GM19238 (cell line): ENCODE results near the gene ACSF3.
"Not testable (repeated sequence)": the region's sequence is repeated elsewhere in the genome, so short reads cannot be mapped to it uniquely, and the experiment has no call there.

Source experiments
- DNase-seq: peaks from one replicate; pipeline ENCODE4 v3.0.0; 2011; ENCODE audit warnings: low spot score; ENCODE audit not compliant: insufficient read length

ACSF3 gene

DNA sequence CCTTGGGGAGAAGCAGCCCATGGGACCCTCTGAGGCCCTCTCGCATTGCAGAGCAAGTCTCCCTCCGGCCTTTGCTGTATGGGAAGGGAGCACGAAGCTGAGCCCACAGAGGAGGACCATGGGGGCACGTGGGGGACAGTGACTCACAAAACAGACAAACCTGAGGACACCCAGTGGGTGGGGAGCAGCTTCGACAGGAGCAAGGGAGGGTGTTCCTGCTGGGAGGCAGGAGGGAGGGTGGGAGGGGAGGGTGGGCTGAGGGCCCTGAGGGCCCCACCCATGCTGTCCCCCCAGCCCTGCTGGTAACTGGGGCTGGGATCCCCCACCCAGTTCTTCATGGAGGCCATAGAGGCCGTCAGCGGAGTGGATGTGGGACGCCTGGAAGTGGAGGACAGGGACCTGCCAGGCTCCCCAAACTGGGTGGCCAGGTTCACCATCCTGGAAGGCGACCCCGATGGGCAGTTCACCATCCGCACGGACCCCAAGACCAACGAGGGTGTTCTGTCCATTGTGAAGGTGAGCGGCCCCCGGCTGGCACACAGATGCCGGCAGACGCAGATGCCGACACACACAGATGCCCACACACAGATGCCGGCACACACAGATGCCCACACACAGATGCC lies 94.2 kb downstream of the ACSF3 start:
- no peak for DNase-seq

DNA sequence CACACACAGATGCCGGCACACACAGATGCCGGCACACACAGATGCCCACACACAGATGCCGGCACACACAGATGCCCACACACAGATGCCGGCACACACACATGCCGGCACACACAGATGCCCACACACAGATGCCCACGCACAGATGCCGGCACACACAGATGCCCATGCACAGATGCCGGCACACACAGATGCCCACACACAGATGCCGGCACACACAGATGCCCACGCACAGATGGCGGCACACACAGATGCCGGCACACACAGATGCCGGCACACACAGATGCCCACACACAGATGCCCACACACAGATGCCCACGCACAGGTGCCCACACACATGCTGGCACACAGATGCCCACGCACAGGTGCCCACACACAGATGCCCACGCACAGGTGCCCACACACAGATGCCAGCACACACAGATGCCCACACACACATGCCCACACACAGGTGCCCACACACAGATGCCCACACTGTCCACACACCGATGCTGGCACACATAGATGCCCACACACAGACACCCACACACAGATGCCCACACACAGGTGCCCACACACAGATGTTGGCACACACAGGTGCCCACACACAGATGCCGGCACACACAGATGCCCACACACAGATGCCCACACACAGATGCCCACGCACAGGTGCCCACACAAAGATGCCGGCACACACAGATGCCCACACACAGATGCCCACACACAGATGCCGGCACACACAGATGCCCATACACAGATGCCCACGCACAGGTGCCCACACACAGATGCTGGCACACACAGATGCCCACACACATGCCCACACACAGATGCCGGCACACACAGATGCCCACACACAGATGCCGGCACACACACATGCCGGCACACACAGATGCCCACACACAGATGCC lies 95.1 kb downstream of the ACSF3 start:
- DNase-seq: not testable (repeated sequence)

DNA sequence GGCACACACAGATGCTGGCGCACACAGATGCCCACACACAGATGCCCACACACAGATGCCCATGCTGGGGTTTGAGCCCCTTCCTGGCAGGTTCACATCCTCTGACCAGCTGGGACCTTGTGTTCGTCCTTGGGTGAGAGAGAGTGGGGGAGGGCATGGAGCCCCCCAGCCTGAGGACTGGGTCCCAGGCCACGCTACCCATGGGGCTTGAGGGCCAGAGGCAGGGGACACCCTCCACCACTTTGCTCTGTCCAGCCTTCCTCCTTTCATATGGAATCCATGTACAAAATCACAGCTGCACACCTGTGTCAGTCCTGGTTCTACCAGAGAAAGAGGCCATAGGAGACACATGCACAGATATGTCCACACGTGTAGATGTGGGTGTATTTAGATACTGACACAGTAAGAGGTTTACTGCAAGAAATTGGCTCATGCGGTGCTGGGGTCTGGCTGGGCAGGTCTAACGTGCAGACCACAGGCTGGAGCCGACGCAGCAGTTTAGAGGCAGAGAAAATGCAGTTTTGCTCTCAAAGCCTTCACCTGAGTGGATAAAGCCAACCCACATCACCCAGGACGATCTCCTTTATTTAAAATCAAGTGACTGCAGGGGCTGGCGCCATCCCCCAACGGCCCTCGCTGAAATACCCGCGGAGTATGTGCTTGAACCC lies 95.8 kb downstream of the ACSF3 start:
- no peak for DNase-seq

DNA sequence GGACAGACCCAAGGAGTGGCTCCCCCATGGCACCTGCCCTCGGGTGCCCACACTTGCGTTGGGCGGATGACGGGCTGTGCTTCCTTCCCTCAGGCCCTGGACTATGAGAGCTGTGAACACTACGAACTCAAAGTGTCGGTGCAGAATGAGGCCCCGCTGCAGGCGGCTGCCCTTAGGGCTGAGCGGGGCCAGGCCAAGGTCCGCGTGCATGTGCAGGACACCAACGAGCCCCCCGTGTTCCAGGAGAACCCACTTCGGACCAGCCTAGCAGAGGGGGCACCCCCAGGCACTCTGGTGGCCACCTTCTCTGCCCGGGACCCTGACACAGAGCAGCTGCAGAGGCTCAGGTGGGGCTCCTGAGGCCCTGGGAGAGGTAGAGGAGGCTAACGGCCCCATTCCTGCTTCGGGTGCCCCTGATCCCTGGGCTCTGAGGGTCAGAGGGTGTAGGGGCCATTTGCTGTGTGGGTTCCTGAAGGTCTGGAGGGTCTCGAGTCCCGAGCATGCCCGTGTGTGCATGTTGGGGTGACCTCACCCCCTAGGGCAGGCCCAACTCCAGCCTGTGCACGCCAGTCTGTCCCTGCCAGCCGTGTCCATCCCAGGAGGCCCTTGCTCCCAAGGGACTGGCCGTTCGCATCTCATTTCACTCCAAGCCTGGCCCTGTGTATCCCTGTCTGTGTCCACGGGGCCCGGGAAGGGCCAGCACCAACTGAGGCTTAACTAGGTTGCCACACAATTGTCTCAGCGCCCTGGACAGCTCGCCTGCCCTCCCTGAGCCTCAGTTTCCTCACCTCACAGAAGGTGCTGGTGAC lies 96.7 kb downstream of the ACSF3 start:
- DNase-seq: no peak

DNA sequence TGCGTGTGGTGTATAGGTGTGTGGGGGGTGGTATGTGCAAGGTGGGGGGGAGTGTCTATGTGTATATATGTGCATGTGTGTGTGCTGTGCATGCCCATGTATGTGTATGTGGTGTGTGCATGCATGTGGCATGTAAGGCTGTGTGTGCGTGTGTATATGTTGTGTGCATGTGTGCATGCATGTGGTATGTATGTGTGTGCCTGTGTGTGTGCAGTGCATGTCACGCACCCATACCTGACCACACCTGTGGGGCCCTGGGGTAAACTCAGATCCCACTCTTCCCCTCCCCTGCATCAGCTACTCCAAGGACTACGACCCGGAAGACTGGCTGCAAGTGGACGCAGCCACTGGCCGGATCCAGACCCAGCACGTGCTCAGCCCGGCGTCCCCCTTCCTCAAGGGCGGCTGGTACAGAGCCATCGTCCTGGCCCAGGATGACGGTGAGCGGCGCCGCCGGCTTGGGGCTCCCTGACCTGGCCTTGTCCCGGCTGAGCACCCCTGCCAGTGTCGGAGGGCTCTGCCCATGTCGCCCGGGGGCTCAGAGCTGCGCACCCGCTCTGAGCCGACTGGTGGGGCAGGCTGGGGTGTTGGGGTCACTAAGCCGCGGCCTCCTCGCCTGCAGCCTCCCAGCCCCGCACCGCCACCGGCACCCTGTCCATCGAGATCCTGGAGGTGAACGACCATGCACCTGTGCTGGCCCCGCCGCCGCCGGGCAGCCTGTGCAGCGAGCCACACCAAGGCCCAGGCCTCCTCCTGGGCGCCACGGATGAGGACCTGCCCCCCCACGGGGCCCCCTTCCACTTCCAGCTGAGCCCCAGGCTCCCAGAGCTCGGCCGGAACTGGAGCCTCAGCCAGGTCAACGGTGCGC lies 97.6 kb downstream of the ACSF3 start:
- no peak for DNase-seq

DNA sequence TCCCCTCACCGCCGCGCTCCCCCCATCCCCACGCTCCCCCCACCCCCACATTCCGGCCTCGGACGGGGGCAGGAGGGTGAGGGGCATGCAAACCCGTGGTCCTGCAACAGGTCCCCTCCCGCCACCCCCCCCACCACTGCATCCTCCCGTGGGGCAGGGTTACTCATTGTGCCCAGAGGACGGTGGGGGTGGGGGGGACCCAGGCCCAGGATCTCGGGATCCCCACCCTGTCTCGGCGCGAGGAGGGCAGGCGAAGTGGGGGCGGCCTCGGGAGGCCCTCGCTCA lies 98.2 kb downstream of the ACSF3 start:
- DNase-seq: no peak

DNA sequence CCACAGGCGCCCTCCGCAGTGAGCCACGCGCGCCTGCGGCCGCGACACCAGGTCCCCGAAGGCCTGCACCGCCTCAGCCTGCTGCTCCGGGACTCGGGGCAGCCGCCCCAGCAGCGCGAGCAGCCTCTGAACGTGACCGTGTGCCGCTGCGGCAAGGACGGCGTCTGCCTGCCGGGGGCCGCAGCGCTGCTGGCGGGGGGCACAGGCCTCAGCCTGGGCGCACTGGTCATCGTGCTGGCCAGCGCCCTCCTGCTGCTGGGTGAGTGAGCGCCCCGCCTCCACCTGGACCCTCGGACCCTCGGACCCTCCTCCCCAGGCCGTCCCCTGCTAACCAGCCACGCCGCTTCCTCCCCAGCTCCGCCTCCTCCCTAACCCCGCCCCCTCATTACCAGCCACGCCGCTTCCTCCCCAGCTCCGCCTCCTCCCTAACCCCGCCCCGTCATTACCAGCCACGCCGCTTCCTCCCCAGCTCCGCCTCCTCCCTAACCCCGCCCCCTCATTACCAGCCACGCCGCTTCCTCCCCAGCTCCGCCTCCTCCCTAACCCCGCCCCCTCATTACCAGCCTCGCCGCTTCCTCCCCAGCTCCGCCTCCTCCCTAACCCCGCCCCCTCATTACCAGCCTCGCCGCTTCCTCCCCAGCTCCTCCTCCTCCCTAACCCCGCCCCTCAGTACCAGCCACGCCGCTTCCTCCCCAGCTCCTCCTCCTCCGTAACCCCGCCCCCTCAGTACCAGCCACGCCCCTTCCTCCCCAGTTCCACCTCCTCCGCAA lies 98.7 kb downstream of the ACSF3 start:
- DNase-seq: peak; percentile 68

DNA sequence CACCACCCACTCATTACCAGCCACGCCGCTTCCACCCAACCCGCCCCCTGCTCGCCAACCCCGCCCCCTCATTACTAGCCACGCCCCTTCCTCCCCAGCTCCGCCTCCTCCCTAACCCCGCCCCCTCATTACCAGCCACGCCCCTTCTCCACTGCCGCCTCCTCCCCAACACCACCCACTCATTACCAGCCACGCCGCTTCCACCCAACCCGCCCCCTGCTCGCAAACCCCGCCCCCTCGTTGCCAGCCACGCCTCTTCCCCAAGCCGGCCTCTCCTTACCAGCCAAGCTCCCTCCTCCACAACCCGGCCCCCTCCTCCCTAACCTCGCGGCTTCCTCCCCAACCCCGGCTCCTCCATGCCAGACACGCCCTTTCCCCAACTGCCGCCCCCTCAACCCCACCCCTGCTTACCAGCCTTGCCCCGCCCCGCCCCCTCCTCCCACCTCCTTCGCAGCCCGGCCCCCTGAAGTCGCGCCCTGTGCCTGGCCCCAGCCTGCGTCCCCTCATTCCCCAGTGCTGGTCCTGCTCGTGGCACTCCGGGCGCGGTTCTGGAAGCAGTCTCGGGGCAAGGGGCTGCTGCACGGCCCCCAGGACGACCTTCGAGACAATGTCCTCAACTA lies 99.4 kb downstream of the ACSF3 start:
- peak; percentile 73 for DNase-seq

DNA sequence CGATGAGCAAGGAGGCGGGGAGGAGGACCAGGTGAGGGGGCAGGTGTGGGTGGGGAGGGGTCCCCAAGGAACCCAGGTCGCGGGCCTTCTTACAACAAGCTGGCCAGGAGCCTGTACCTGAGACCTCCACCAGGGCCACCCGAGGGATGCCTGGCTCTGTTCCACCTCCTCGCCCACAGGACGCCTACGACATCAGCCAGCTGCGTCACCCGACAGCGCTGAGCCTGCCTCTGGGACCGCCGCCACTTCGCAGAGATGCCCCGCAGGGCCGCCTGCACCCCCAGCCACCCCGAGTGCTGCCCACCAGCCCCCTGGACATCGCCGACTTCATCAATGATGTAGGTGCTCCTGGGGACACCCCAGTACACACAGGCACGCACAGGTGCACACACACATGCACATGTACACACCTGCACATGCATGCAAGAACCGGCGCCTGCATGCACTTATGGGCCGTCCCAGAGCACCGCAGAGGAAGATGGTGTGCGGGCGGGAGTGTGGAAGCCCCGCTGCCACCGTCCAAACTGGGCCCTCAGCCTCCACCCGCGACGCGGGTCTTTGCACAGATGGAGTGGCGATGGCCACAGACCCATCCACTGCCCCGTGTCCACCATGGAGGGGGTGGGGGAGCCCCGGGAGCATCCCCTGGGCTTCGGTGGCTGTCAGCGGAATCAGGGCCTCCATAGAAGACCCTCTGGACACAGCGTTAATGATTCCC lies 100.1 kb downstream of the ACSF3 start:
- DNase-seq: no peak

DNA sequence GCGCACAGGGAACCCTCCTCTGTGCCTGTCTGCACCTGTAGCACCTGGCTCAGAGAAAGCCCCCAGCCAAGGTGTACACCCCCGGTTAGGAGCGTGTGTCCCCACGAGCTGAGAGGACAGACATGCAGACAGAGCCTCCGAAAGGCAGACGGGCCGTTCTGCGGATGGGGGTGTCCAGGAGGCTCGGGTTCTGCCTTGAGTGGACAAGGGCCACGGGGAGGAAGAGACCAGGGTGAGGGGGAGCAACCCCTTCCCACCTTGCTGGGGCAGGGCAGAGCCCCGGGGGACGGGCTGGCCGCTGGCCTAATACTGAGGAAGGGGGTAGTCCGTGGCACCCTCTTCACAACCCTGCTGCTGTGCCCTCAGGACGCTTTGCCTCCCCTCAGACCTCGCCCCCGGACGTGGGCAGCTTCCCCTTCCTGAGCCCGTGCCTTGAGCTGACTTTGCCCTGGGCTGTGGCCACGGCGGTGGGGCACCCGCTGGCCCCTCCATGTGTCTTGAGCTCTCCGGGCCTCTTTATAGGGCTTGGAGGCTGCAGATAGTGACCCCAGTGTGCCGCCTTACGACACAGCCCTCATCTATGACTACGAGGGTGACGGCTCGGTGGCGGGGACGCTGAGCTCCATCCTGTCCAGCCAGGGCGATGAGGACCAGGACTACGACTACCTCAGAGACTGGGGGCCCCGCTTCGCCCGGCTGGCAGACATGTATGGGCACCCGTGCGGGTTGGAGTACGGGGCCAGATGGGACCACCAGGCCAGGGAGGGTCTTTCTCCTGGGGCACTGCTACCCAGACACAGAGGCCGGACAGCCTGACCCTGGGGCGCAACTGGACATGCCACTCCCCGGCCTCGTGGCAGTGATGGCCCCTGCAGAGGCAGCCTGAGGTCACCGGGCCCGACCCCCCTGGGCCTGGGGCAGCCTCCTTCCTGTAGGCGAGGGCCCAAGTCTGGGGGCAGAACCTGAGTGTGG lies 101.0 kb downstream of the ACSF3 start:
- DNase-seq: no peak

DNA sequence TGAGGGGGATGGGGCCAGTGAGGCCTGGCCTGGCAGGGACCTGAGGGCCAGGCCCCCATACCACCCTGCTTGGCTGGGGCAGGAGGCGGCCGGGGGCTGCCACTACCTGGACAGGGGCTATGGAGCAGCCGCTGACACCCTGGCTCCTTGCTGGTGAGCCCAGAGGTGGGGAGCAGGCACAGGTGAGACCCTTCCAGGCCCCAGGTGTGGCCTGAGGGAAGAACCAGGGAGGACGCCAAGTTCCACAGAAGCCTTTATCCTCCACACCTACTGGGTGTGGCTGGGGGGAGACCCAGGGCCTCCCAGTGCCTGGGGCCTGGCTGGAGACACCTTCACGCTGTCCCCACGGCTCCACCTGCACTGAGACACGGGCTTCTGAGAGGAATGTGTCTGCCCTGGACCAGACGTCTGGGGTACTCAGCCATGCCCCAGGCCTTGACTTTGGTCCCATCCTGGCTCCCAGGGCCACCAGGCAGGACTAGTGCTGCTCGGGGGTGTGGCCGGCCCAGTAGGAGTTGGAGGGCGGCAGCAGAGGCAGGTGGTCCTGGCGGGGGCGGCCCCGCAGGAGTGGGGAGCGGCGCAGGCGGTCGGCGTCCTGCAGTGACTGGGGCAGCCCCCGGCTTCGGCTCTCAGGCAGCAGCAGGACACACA lies 102.0 kb downstream of the ACSF3 start:
- no peak for DNase-seq

DNA sequence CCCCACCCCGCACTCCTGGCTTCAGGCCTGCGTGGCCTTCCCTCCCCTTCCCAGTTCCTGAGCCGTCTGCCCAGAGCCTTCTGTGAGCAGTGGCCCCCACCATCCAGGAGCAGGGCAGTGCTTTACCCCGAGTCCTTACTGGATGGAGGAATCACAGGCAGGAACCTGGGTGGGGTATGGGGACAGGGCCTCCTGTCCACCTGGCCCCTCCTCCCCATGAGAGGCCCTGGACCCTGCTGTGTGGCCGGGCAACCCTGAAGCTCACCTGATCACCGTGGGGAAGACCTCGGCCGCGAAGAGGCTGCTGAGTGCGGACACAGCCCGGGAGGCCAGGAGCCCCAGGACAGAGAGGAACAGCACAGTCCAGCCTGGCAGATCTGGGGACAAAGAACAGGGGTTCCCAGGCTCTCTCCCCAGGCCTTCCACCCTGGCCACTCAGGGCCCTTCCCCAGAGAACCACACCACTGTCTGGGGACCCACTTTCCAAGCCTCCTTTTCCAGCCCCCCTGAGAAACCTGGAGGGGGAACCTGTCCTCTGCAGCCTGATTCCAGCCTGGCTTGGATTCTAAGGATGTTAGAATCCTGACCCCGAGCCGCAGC lies 103.5 kb downstream of the ACSF3 start:
- no peak for DNase-seq

DNA sequence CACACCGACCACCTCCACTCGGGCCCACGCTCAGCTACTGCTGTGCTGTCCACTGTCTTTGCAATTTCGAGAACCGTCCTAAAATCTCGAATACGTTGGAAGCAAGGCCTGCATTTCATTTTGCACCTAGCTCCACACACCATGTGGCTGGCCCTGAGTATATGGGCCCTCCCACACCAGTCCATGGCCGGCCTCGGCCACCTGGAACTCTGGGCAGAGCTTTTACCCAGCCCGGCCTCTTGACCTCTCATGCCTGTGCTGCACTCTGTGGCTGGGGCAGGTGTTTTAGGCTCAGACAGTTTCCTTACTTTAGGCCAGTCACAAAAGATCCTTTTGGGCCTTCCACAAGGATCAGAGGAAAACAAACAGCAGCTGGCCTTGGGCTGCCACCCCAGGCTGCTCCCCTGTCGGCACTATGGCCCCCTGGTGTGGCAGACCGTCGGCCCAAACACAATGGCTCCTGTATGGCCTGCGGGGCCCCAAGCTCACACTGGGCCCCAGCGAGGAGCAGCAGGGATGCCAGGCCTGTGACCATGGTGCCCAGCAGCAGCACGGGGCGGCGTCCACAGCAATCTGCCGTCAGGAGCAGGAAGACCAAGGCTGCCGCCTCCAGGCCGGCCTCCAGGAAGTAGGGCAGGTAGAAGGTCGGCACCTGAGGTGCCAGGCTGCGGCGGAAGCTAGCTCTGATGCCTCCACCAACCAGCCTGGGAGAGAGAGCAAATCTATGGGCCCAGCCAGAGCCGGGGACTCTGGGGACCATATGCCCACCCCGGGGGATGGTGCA lies 104.2 kb downstream of the ACSF3 start:
- no peak for DNase-seq

DNA sequence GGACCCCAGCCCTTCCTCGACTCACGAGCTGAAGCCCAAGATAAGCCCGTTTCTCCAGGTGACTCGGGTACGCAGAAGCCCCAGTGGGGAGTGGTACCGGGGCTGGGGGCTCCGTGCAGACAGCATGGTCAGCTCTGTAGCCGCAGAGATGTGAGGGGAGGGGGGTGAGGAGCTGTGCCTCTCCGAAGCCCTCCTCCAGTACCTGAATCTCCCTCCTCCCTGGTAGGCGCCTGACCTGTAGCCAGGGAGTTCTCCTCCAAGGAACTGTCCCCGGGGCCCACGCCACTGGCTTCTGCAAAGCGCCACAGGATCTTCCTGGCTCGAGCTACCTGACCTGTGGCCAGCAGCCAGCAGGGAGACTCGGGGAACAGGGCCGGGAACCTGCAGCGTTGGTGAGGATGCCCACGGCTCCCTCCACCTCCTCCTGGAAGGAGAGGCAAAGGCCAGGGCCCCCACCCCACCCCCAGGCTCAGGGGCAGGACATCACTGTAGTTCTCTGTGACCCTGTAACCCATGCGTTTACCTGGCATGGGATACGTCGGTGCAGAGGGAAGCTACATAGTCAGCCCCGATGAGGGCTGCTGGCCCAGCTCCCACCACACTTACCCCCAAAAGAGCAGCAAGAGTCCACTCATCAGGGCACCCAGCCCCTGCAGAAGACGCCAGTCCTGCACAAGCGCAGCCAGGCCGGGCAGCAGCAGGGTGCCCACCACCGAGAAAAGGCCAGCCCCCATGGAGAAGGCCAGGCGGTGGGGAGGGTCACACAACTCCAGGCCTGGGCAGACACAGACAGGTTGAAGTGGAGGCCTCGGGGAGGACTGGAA lies 105.0 kb downstream of the ACSF3 start:
- no peak for DNase-seq
